ENCODE measurements around the gene LGR6. TPM values are rescaled to one million over a fixed set of nuclear protein-coding genes. Genes with fewer than 3 reads are reported as not detected.

Gene LGR6
- total and polyA plus RNA-seq, 2 of the 8 experiments (the other 6 are each of a cell fraction or from before 2014, with no cell fraction given) = 0.50 to 1.0 TPM

DNA sequence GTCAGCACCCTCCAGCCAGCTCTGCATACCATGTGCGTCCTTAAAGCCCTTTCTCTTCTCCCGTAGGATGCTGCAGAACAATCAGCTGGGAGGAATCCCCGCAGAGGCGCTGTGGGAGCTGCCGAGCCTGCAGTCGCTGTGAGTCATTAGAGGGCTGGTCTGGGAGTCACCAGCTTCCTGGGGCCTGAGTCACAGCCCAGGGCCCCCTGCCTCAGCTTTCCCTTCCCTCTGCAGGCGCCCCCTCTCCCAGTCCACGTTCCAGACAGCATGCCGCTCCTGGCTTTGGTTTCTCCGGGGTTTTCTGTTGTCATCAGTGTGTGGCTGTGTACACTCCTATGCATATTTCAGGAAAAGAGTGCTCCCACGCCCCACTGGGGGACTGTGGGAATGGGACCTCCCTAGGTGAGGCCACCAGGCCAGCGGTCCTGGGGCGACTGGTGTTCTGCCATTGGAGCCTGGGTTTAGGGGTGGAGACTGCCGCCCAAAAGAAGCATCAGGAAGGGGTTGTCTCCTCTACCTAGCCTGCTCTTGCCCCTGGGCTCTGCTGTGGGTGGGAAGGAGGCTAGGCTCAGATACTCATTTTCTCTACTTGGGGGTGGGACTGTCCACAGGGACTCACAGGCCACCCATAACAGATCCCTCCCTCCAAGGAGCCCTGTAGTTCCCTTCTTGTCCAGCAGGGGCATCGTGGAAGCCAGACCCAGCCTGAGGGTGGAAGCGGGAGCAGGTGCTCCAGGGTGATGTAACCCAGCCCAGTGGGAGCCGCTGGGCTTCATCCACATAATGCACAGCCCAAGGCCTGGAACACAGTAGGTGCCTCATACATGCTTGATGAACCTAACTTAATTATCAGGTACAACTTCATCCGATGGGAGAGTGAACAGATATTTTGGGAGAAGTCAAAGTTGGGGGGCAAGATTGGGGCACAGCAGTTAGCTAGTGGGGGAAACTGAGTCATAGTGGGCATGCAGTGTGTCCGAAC is 42.5 kb downstream of the LGR6 start (continued):
- TF ChIP-seq ATF3 (IDR thresholded peaks at IDR 0.05; ENCODE audit: insufficient read depth, low read depth, low read length) (peak; percentile 67), EP300 (IDR thresholded peaks at IDR 0.05; ENCODE audit: borderline replicate concordance in 1 of 2, low read depth in 2 of 2, low read length in 2 of 2) (no peak; a peak in 1 of 3 replicates), SP4 (IDR thresholded peaks at IDR 0.05; ENCODE audit: low read length) (peak; percentile 58; the same call in 1 of the 2 replicates), KDM4A (IDR thresholded peaks at IDR 0.05; ENCODE audit: low read depth, low read length, severe bottlenecking) (no peak), HDAC2 (IDR thresholded peaks at IDR 0.05; ENCODE audit: borderline replicate concordance in 1 of 2, low read depth in 2 of 2, low read length in 2 of 2) (peak in 1 of 2 experiments; percentile 83; a peak in 2 of 4 replicates), SP2 (IDR thresholded peaks at IDR 0.05; ENCODE audit: low read length) (no peak), SUZ12 (IDR thresholded peaks at IDR 0.05; ENCODE audit: low read length) (no peak), POLR2AphosphoS5 (IDR thresholded peaks at IDR 0.05; ENCODE audit: low read depth, low read length) (no peak), NANOG (IDR thresholded peaks at IDR 0.05; ENCODE audit: insufficient read depth, low read depth, low read length, poor library complexity, severe bottlenecking) (no peak), EGR1 (IDR thresholded peaks at IDR 0.05; ENCODE audit: borderline replicate concordance, low read depth, low read length) (no peak), BACH1 (IDR thresholded peaks at IDR 0.05; ENCODE audit: low read length) (peak; percentile 32; the same call in 1 of the 2 replicates), ASH2L (IDR thresholded peaks at IDR 0.05; ENCODE audit: low read length) (no peak), TEAD4 (IDR thresholded peaks at IDR 0.05; ENCODE audit: low read depth, low read length) (0 out of 2 replicates have a peak, but pooled peaks have one; percentile 9), CTBP2 (IDR thresholded peaks at IDR 0.05; ENCODE audit: borderline replicate concordance, insufficient read depth, insufficient read length, low read length) (peak; percentile 11), RXRA (IDR thresholded peaks at IDR 0.05; ENCODE audit: insufficient read depth, low read depth, low read length) (no peak), CHD2 (IDR thresholded peaks at IDR 0.05; ENCODE audit: low read length) (no peak), CREB1 (IDR thresholded peaks at IDR 0.05) (no peak), RNF2 (IDR thresholded peaks at IDR 0.05; ENCODE audit: borderline replicate concordance, low read depth, low read length, missing control alignments, poor library complexity, severe bottlenecking) (no peak), SIX5 (IDR thresholded peaks at IDR 0.05; ENCODE audit: low read depth, low read length) (no peak), JUN (IDR thresholded peaks at IDR 0.05; ENCODE audit: low read depth, low read length) (no peak; the same call in 1 of the 2 replicates), PHF8 (conservative IDR thresholded peaks at IDR 0.05; ENCODE audit: low read depth, low read length) (no peak), SIRT6 (IDR thresholded peaks at IDR 0.05; ENCODE audit: low read length) (no peak), POU5F1 (IDR thresholded peaks at IDR 0.05; ENCODE audit: low read depth, low read length) (no peak)
